SK-N-MC (cell line): Measurements from ENCODE around the gene ITPR3.

Experiments
- DNase-seq: peaks from one replicate; pipeline ENCODE4 v3.0.0-alpha.2; 2011; ENCODE audit warnings: low read depth, low spot score
- H3K27ac ChIP-seq: fragments of 200-600 bp; sonication (generic); 2 replicates; pipeline ENCODE4 v1.5.1; 2016; ENCODE audit warnings: mixed run types
- H3K36me3 ChIP-seq: fragments of 200-600 bp; sonication (generic); 2 replicates; pipeline ENCODE4 v1.6.1; 2017; ENCODE audit warnings: antibody characterized with exemption, low read length, mixed read lengths; ENCODE audit not compliant: insufficient read depth
- H3K4me3 ChIP-seq: fragments of 200-600 bp; sonication (generic); 2 replicates; pipeline ENCODE4 v1.5.1; 2016
- H3K9ac ChIP-seq: fragments of 200-600 bp; sonication (generic); 2 replicates; pipeline ENCODE4 v1.8.0; 2017; ENCODE audit warnings: mixed run types, mixed read lengths; ENCODE audit not compliant: insufficient read length
- H3K9me3 ChIP-seq: fragments of 200-600 bp; sonication (generic); 2 replicates; pipeline ENCODE4 v1.6.1; 2017; ENCODE audit warnings: low read depth, mild to moderate bottlenecking, antibody characterized with exemption, low read length, moderate library complexity, mixed read lengths
- EZH2 ChIP-seq: fragments of 200-600 bp; sonication (generic); IDR thresholded peaks from one replicate; pipeline ENCODE4 v1.6.1; 2017; ENCODE audit warnings: antibody characterized with exemption
- FOXP2 ChIP-seq: optimal IDR thresholded peaks from 2 replicates; pipeline ENCODE3; 2011; ENCODE audit warnings: mild to moderate bottlenecking, moderate library complexity; ENCODE audit not compliant: insufficient read depth; ENCODE audit errors: extremely low read length, control extremely low read depth
- POLR2AphosphoS5 ChIP-seq: IDR thresholded peaks from 2 replicates; pipeline ENCODE4 v1.6.1; 2012; ENCODE audit warnings: mild to moderate bottlenecking, low read depth, low read length, borderline replicate concordance

ITPR3 gene

GRCh38 chr6:33732385-33732784 lies 111.3 kb downstream of the ITPR3 start:
- Histone ChIP-seq H3K4me3 (no peak overlapping the region), H3K27ac (no peak overlapping the region), H3K9ac (no peak overlapping the region), H3K36me3 (no peaks in the 10 kb centered on the region), H3K9me3 (no peaks in the 10 kb centered on the region)
- TF ChIP-seq EZH2 (no peak), FOXP2 (no peak), POLR2AphosphoS5 (no peak)
- no peak for DNase-seq

- Histone ChIP-seq H3K27ac (no peak overlapping the region), H3K9me3 (no peaks in the 10 kb centered on the region), H3K9ac (no peak overlapping the region), H3K36me3 (no peaks in the 10 kb centered on the region), H3K4me3 (no peak overlapping the region)
- TF ChIP-seq FOXP2, result no peak
- no peak for TF ChIP-seq POLR2AphosphoS5
- TF ChIP-seq EZH2, result no peak
- DNase-seq, result no peak
These were observed 111.9 kb downstream of the ITPR3 start for GRCh38 chr6:33732817-33733708.

DNA sequence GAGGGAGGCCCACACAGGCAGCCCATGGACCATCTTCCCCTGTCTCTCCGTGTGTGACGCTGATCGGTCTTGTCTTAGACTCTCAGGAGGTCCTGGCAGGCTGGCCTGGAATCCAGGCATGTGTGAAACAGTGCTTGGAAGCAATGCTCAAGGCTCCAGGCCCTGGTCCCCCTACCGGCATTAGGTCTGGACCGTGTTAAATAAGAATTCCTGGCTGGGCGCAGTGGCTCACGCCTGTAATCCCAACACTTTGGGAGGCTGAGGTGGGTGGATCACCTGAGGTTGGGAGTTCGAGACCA lies 112.5 kb downstream of the ITPR3 start:
- Histone ChIP-seq H3K36me3 (no peaks in the 10 kb centered on the region), H3K27ac (no peak overlapping the region), H3K9me3 (no peaks in the 10 kb centered on the region), H3K9ac (no peak overlapping the region), H3K4me3 (no peak overlapping the region)
- no peak for DNase-seq
- TF ChIP-seq POLR2AphosphoS5 (no peak), EZH2 (no peak), FOXP2 (no peak)

GRCh38 chr6:33735216-33735615 lies 114.1 kb downstream of the ITPR3 start:
- DNase-seq, result no peak
- Histone ChIP-seq H3K27ac (no peak overlapping the region), H3K4me3 (no peak overlapping the region), H3K9me3 (no peaks in the 10 kb centered on the region), H3K36me3 (no peaks in the 10 kb centered on the region), H3K9ac (no peak overlapping the region)
- TF ChIP-seq FOXP2, result no peak
- TF ChIP-seq POLR2AphosphoS5, result no peak
- TF ChIP-seq EZH2, result no peak

- H3K27ac ChIP-seq, result no peak overlapping the region
- TF ChIP-seq POLR2AphosphoS5, result no peak
- no peak for DNase-seq
These were observed 116.3 kb downstream of the ITPR3 start for GRCh38 chr6:33737267-33738026.

DNA sequence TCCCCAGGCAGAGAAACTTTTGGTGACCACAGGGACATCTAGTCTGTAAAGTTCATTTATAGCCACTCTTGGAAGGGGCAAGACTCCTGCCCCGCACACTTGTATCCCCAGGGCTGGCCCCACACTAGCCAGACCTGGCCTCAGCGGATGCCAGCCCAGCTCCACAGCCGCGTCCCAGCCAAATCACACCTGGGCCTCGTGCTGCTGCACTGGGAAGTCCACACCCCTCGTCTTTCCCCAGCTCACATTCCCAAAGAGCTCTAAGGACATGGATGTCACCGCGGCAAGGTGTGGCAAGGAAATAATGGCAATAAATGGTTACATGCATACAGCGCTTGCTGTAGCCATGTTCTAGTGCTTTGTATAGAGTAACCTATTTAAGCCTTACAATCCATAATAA lies 117.0 kb downstream of the ITPR3 start:
- H3K27ac ChIP-seq, result no peak overlapping the region
- no peaks in the 10 kb centered on the region for H3K9me3 ChIP-seq
- no peak overlapping the region for H3K4me3 ChIP-seq
- DNase-seq, result no peak
- TF ChIP-seq FOXP2 (no peak), EZH2 (no peak), POLR2AphosphoS5 (no peak)
- no peak overlapping the region for H3K9ac ChIP-seq
- H3K36me3 ChIP-seq, result no peaks in the 10 kb centered on the region

More at GRCh38 chr6:33737267-33738026, 116.3 kb downstream of the ITPR3 start:
- Histone ChIP-seq H3K9me3 (no peaks in the 10 kb centered on the region), H3K36me3 (no peaks in the 10 kb centered on the region), H3K9ac (no peak overlapping the region), H3K4me3 (no peak overlapping the region)

DNA sequence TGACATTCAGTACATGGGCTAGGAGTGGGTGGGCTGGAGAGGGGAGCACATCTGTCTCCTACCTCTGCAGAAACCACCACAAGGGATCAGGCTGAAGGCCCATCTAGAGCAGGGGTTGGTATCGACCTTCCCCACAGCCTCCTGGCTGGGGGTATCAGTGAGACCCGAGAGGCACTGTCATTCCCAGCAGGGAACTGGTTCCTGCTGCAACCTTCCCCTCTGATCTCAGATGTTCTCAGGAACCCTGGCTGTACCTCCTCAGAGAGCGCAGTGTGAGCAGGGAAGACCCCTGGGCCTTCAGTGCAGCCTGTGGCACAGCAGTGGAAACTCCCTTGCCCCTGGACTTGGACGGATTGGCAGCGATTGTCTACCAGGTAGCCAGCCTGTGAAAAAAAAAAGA lies 117.8 kb downstream of the ITPR3 start:
- Histone ChIP-seq H3K9ac (no peak overlapping the region), H3K4me3 (no peak overlapping the region), H3K36me3 (no peaks in the 10 kb centered on the region), H3K9me3 (no peaks in the 10 kb centered on the region), H3K27ac (no peak overlapping the region)
- no peak for DNase-seq
- TF ChIP-seq FOXP2 (no peak), EZH2 (no peak), POLR2AphosphoS5 (no peak)

DNA sequence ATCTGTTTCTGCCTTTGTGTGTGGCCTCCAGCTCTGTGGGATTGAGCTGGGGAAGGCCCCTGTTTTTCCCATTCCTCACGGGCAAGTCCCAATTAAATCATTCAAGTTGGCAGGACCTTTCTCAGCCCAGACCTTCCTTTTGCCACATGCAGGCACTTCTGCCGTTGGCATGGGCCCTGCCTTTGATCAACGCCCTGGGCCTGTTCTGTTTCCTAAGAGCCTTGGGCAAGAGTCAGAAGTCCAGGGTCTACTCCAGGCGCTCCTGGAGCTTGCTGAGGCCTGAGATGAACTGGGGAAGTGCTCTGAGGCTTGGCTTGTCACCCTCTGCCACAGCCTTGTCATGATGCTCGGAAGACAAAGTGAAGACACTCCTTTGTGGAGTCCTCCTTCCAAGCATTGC lies 118.4 kb downstream of the ITPR3 start:
- Histone ChIP-seq H3K36me3 (no peaks in the 10 kb centered on the region), H3K27ac (no peak overlapping the region), H3K4me3 (no peak overlapping the region), H3K9ac (no peak overlapping the region), H3K9me3 (no peaks in the 10 kb centered on the region)
- DNase-seq, result no peak
- TF ChIP-seq POLR2AphosphoS5, result no peak
- TF ChIP-seq EZH2, result no peak
- no peak for TF ChIP-seq FOXP2

- DNase-seq, result no peak
- Histone ChIP-seq H3K4me3 (no peak overlapping the region), H3K36me3 (no peaks in the 10 kb centered on the region), H3K27ac (no peak overlapping the region), H3K9me3 (no peaks in the 10 kb centered on the region), H3K9ac (no peak overlapping the region)
- TF ChIP-seq FOXP2 (no peak), POLR2AphosphoS5 (no peak), EZH2 (no peak)
These were observed 119.1 kb downstream of the ITPR3 start for GRCh38 chr6:33740204-33740608.
